ENCODE results near the gene LRRD1.

GRCh38 chr7:92133133-92133736 lies 45.7 kb downstream of the LRRD1 start:
- TF ChIP-seq, protein P1, sequence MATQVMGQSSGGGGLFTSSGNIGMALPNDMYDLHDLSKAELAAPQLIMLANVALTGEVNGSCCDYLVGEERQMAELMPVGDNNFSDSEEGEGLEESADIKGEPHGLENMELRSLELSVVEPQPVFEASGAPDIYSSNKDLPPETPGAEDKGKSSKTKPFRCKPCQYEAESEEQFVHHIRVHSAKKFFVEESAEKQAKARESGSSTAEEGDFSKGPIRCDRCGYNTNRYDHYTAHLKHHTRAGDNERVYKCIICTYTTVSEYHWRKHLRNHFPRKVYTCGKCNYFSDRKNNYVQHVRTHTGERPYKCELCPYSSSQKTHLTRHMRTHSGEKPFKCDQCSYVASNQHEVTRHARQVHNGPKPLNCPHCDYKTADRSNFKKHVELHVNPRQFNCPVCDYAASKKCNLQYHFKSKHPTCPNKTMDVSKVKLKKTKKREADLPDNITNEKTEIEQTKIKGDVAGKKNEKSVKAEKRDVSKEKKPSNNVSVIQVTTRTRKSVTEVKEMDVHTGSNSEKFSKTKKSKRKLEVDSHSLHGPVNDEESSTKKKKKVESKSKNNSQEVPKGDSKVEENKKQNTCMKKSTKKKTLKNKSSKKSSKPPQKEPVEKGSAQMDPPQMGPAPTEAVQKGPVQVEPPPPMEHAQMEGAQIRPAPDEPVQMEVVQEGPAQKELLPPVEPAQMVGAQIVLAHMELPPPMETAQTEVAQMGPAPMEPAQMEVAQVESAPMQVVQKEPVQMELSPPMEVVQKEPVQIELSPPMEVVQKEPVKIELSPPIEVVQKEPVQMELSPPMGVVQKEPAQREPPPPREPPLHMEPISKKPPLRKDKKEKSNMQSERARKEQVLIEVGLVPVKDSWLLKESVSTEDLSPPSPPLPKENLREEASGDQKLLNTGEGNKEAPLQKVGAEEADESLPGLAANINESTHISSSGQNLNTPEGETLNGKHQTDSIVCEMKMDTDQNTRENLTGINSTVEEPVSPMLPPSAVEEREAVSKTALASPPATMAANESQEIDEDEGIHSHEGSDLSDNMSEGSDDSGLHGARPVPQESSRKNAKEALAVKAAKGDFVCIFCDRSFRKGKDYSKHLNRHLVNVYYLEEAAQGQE (tag by site-specific recombination; IDR thresholded peaks at IDR 0.05) = no peak
- no peak for TF ChIP-seq CTCF (tag by site-specific recombination; IDR thresholded peaks at IDR 0.05)
- TF ChIP-seq ZNF311 (tag by site-specific recombination; IDR thresholded peaks at IDR 0.05; ENCODE audit: borderline replicate concordance) = no peak
- TF ChIP-seq ZNF10 (tag by site-specific recombination; IDR thresholded peaks at IDR 0.05) = no peak
- TF ChIP-seq, protein P2, sequence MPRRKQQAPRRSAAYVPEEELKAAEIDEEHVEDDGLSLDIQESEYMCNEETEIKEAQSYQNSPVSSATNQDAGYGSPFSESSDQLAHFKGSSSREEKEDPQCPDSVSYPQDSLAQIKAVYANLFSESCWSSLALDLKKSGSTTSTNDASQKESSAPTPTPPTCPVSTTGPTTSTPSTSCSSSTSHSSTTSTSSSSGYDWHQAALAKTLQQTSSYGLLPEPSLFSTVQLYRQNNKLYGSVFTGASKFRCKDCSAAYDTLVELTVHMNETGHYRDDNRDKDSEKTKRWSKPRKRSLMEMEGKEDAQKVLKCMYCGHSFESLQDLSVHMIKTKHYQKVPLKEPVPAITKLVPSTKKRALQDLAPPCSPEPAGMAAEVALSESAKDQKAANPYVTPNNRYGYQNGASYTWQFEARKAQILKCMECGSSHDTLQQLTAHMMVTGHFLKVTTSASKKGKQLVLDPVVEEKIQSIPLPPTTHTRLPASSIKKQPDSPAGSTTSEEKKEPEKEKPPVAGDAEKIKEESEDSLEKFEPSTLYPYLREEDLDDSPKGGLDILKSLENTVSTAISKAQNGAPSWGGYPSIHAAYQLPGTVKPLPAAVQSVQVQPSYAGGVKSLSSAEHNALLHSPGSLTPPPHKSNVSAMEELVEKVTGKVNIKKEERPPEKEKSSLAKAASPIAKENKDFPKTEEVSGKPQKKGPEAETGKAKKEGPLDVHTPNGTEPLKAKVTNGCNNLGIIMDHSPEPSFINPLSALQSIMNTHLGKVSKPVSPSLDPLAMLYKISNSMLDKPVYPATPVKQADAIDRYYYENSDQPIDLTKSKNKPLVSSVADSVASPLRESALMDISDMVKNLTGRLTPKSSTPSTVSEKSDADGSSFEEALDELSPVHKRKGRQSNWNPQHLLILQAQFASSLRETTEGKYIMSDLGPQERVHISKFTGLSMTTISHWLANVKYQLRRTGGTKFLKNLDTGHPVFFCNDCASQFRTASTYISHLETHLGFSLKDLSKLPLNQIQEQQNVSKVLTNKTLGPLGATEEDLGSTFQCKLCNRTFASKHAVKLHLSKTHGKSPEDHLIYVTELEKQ (tag by site-specific recombination; IDR thresholded peaks at IDR 0.05; ENCODE audit: borderline replicate concordance) = no peak
- TF ChIP-seq TRIM28 (IDR thresholded peaks at IDR 0.05; ENCODE audit: borderline replicate concordance, low read length) = no peak; the same call in 1 of the 2 replicates
- TF ChIP-seq ZNF785 (tag by site-specific recombination; IDR thresholded peaks at IDR 0.05) = no peak
- no peak for TF ChIP-seq ZNF140 (tag by site-specific recombination; IDR thresholded peaks at IDR 0.05)
- TF ChIP-seq, protein P3, sequence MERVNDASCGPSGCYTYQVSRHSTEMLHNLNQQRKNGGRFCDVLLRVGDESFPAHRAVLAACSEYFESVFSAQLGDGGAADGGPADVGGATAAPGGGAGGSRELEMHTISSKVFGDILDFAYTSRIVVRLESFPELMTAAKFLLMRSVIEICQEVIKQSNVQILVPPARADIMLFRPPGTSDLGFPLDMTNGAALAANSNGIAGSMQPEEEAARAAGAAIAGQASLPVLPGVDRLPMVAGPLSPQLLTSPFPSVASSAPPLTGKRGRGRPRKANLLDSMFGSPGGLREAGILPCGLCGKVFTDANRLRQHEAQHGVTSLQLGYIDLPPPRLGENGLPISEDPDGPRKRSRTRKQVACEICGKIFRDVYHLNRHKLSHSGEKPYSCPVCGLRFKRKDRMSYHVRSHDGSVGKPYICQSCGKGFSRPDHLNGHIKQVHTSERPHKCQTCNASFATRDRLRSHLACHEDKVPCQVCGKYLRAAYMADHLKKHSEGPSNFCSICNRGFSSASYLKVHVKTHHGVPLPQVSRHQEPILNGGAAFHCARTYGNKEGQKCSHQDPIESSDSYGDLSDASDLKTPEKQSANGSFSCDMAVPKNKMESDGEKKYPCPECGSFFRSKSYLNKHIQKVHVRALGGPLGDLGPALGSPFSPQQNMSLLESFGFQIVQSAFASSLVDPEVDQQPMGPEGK (tag by site-specific recombination; IDR thresholded peaks at IDR 0.05) = no peak
- no peak for TF ChIP-seq ZNF654 (tag by site-specific recombination; IDR thresholded peaks at IDR 0.05; ENCODE audit: low read depth)
- TF ChIP-seq ZNF394 (tag by site-specific recombination; IDR thresholded peaks at IDR 0.05; ENCODE audit: borderline replicate concordance) = no peak
